ENCODE results near the gene GPC3.

DNA sequence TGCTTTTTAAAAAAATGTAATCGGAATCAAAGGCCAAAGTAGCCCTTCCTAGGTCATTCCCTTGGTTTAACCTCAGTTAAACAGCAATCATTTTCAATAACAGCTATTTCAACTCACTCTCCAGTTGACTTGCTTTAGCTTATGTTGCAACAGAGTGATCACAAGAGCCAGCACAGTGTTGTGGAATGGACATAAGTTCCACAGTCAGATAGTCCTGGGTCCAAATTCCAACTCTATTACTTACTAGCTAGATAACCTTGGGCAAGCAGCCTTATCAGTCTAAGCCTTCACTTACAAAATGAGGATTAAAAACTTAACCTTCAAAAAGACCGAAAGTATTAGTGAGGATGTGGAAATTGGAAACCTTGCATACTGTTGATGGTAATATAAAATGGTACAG is 9.2 kb upstream of the GPC3 start:
- TF ChIP-seq, protein P1, sequence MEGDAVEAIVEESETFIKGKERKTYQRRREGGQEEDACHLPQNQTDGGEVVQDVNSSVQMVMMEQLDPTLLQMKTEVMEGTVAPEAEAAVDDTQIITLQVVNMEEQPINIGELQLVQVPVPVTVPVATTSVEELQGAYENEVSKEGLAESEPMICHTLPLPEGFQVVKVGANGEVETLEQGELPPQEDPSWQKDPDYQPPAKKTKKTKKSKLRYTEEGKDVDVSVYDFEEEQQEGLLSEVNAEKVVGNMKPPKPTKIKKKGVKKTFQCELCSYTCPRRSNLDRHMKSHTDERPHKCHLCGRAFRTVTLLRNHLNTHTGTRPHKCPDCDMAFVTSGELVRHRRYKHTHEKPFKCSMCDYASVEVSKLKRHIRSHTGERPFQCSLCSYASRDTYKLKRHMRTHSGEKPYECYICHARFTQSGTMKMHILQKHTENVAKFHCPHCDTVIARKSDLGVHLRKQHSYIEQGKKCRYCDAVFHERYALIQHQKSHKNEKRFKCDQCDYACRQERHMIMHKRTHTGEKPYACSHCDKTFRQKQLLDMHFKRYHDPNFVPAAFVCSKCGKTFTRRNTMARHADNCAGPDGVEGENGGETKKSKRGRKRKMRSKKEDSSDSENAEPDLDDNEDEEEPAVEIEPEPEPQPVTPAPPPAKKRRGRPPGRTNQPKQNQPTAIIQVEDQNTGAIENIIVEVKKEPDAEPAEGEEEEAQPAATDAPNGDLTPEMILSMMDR (IDR thresholded peaks at IDR 0.05; ENCODE audit: low read depth, low read length, poor library complexity, severe bottlenecking): no peak
- TF ChIP-seq EZH2phosphoT487 (IDR thresholded peaks at IDR 0.05; ENCODE audit: borderline replicate concordance, low read length): no peak

All from DOHH2 (cell line).